Stimulated activated CD4-positive, alpha-beta T cell treated with anti-CD3 and anti-CD28 coated beads, Interleukin-1b, Interleukin-23, amount 100 ng/mL, for 24 hours (primary cell): Measurements from ENCODE around the gene RPL38.

Experiments used
- DNase-seq, 4 experiments: peaks; one replicate each; pipeline ENCODE4 v3.0.0-alpha.2; 2020; ENCODE audit warnings: low read depth in 4 of 4, low spot score in 1 of 4

RPL38 gene

GRCh38 chr17:74245871-74246270 is 42.4 kb downstream of the RPL38 start:
- DNase-seq: no peak

- no peak for DNase-seq
Observed at GRCh38 chr17:74249590-74250270, 46.3 kb downstream of the RPL38 start.

- no peak for DNase-seq
Observed at GRCh38 chr17:74250324-74250995, 47.0 kb downstream of the RPL38 start.

GRCh38 chr17:74251051-74251450 is 47.6 kb downstream of the RPL38 start:
- no peak for DNase-seq

GRCh38 chr17:74251569-74251968 is 48.1 kb downstream of the RPL38 start:
- no peak for DNase-seq

- DNase-seq: no peak
Observed at GRCh38 chr17:74252211-74252610, 48.7 kb downstream of the RPL38 start.

- no peak for DNase-seq
Observed at GRCh38 chr17:74253036-74253435, 49.6 kb downstream of the RPL38 start.

GRCh38 chr17:74257311-74257710 is 53.8 kb downstream of the RPL38 start:
- DNase-seq: no peak

- no peak for DNase-seq
Observed at GRCh38 chr17:74259667-74260524, 56.4 kb downstream of the RPL38 start.
